Adrenal gland (tissue), 12 donors: ENCODE data around the gene SYNGR1. TPM values are rescaled to one million over a fixed set of nuclear protein-coding genes. Genes with fewer than 3 reads are reported as not detected.

Source experiments
- DNase-seq, 7 donors: peaks; one replicate each; pipeline ENCODE4 v3.0.0-alpha.2; 2019 to 2020
- H3K27ac ChIP-seq, 5 donors: fragments of 200-600 bp; sonication (generic) in 4 of 5; 1 replicate in 3 of 5; 2 replicates in 2 of 5; pipeline versions ENCODE4 v1.5.1 to v1.8.0; 2016 to 2020; ENCODE audit warnings: mild to moderate bottlenecking in 1 of 5
- H3K27me3 ChIP-seq: fragments of 200-600 bp; 2 replicates; pipeline ENCODE4 v1.8.0; 2021
- H3K36me3 ChIP-seq, 2 donors: fragments of 200-600 bp; replicated peaks in 1 of 2; 1 replicate in 1 of 2; 2 replicates in 1 of 2; pipeline versions ENCODE4 v1.5.1 to v1.8.0; 2018 to 2022
- H3K4me1 ChIP-seq, 2 donors: fragments of 200-600 bp; replicated peaks in 1 of 2; 1 replicate in 1 of 2; 2 replicates in 1 of 2; pipeline versions ENCODE4 v1.5.1 to v1.8.0; 2018 to 2021
- H3K4me3 ChIP-seq, 4 donors: fragments of 200-600 bp; sonication (generic) in 3 of 4; one replicate each; pipeline ENCODE4 v1.5.1; 2016 to 2018
- H3K9me3 ChIP-seq, 3 donors: fragments of 200-600 bp; sonication (generic) in 1 of 3; replicated peaks in 1 of 3; 1 replicate in 2 of 3; 2 replicates in 1 of 3; pipeline versions ENCODE4 v1.5.1 to v1.8.0; 2016 to 2021
- POLR2A ChIP-seq, 2 donors: fragments of 450-650 bp; IDR thresholded peaks; one replicate each; pipeline ENCODE4 v1.6.1; 2017; ENCODE audit warnings: antibody characterized with exemption in 2 of 2, mild to moderate bottlenecking in 2 of 2, moderate library complexity in 1 of 2
- WGBS, 4 donors: extraction: QIAGEN DNeasy Blood & Tissue Kit in 2 of 4; methylation state at CpG; one replicate each; pipeline versions ENCODE4 v1.1.5 to v1.1.7; 2013 to 2017; 5-methylcytosine and 5-hydroxymethylcytosine counted together
- intact Hi-C, 2 donors: fragments of 100-400 bp; cut with DNase I; formaldehyde crosslinking; loops; one replicate each; pipeline versions ENCODE4 v1.14.1 to v1.15.0; 2022 to 2023
- polyA plus RNA-seq, 3 donors: library from polyadenylated mRNA; stranded (reverse); fragments of 200-250 nt in 2 of 3; fragments of 350-450 nt in 1 of 3; fragmentation: Illumina TruSeq in 1 of 3; extraction: RNeasy Lipid Tissue Mini Kit (QIAGEN cat#74804) in 1 of 3; gene quantifications; one replicate each; pipeline ENCODE4 v1.2.3, GENCODE V29; 2013 to 2014
- total RNA-seq, 9 donors: library from RNA; depleted of rRNA in 4 of 9; stranded (reverse); fragments of >200 nt in 4 of 9; fragments of 120-200 nt in 1 of 9; fragmentation: NEBNext Ultra II Directional in 1 of 9; extraction: Animal tissue kit (Norgen Biotek cat#: 25700) in 1 of 9; gene quantifications; one replicate each; pipeline versions ENCODE4 v1.1.0 to v1.2.4, GENCODE V29; 2013 to 2023
- TF ChIP-seq, protein P1 (sequence below), 6 experiments: fragments of 450-650 bp in 4 of 6; fragments of 200-600 bp in 2 of 6; sonication (generic) in 1 of 6; IDR thresholded peaks; 1 replicate in 5 of 6; 2 replicates in 1 of 6; pipeline versions ENCODE4 v1.5.1 to v1.8.0; 2016 to 2021; ENCODE audit warnings: antibody characterized with exemption in 6 of 6, mild to moderate bottlenecking in 2 of 6, moderate library complexity in 1 of 6
- donor health status: healthy with polysubstance abuse.
- donor health status: Bipolar disorder and iron deficiency.
- donor health status: DM: yes; HTN: yes; CAD: no.
- donor health status: DM: no; HTN: no; CAD: no.
- donor health status: DM: no; HTN: no; CAD: no.
- donor health status: DM: yes; HTN: yes; CAD: no.

Gene SYNGR1
- total and polyA plus RNA-seq, 12 donors = 8.5 to 80.0 (median 28.2) TPM

DNA sequence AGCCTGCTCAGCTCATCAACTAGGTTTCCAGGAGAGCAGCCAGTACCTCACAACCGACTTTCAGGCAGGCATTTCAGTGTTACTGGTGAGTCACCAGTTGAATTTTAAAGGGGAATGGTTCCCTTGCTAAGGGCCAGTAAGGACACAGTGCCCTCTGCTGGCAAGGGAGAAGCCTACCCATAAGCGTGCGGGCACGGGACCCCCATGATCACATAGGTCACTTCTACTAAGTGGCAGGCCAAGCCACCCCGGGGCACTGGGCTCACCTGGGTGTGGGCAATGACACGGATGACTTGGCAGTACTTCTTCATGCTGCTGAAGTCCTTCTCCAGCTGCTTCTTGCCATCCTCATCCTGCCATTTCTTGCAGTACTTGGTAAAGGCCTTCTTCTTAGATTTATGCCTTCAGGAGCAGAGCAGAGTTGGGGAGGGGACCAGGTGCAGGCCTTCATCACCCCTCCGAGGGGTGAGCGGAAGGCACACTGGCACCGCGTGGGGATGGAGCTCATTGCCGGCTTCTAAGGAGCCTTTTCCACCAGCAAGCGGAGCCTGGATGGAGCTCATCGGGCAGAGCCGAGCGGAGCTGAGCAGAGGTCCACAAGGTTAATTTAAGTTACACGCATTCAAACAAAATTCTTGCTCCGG, 33.2 kb upstream of the SYNGR1 start:
- intact Hi-C loops = loop anchor here (2.0 to 10.0 kb wide), 2 partner anchors 142 to 312 kb away; no protein-coding TSS in a partner anchor

DNA sequence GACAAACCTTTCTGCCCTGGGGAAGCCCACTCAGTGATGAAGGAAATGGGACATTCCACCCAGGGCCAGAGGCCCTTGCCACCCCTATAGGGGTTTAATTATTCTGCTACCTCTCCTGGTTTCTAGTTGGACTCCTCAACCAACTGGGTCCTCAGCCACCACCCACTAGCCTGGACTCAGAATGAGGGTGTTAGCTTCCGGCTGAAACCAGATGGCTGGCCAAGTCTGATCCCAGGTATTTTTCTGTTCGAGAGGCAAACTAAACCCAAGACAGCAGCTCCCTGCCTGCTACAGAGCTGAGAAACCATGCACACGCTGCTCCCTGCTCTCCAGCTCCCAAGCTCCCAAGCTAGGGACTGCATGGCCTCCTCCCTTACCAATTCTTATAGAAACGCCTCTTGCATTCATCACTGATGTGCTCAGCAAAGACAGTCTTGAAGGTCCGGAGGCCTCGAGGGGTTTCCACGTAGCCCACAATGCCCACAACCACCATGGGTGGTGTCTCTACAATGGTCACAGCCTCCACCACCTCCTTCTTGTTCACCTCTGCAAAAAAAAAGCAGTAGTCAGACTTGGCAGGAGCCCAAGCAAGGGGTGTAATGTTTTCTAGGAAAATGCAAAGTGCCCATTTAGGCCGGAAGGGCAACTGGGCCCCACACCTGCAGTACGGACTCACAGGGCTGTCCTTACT, 32.6 kb upstream of the SYNGR1 start:
- peaks cover 55 to 56% of the 10 kb centered on the region in 2 donors for H3K4me1 ChIP-seq
- peak overlapping the region in 1 of 4 donors; percentile 73 for H3K4me3 ChIP-seq

More for the DNA sequence above, 33.2 kb upstream of the SYNGR1 start:
- Histone ChIP-seq H3K36me3 (peaks cover 0 to 66% of the 10 kb centered on the region in 2 donors), H3K27ac (peak overlapping the region; percentile 22 to 99 (median 98)), H3K27me3 (no peaks in the 10 kb centered on the region), H3K9me3 (no peaks in the 10 kb centered on the region), H3K4me3 (peak overlapping the region in 1 of 4 donors; percentile 73), H3K4me1 (peaks cover 55 to 56% of the 10 kb centered on the region in 2 donors)
- TF ChIP-seq POLR2A (IDR thresholded peaks at IDR 0.05) = no peak
- TF ChIP-seq, protein P1, sequence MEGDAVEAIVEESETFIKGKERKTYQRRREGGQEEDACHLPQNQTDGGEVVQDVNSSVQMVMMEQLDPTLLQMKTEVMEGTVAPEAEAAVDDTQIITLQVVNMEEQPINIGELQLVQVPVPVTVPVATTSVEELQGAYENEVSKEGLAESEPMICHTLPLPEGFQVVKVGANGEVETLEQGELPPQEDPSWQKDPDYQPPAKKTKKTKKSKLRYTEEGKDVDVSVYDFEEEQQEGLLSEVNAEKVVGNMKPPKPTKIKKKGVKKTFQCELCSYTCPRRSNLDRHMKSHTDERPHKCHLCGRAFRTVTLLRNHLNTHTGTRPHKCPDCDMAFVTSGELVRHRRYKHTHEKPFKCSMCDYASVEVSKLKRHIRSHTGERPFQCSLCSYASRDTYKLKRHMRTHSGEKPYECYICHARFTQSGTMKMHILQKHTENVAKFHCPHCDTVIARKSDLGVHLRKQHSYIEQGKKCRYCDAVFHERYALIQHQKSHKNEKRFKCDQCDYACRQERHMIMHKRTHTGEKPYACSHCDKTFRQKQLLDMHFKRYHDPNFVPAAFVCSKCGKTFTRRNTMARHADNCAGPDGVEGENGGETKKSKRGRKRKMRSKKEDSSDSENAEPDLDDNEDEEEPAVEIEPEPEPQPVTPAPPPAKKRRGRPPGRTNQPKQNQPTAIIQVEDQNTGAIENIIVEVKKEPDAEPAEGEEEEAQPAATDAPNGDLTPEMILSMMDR (IDR thresholded peaks at IDR 0.05) = peak; percentile 75 to 93 (median 89)
- DNase-seq = peak; percentile 84 to 93 (median 87)
- WGBS, 4 donors = 24 to 47% (median 29%) methylated on average over 10 to 17 of the region's 17 CpGs

DNA sequence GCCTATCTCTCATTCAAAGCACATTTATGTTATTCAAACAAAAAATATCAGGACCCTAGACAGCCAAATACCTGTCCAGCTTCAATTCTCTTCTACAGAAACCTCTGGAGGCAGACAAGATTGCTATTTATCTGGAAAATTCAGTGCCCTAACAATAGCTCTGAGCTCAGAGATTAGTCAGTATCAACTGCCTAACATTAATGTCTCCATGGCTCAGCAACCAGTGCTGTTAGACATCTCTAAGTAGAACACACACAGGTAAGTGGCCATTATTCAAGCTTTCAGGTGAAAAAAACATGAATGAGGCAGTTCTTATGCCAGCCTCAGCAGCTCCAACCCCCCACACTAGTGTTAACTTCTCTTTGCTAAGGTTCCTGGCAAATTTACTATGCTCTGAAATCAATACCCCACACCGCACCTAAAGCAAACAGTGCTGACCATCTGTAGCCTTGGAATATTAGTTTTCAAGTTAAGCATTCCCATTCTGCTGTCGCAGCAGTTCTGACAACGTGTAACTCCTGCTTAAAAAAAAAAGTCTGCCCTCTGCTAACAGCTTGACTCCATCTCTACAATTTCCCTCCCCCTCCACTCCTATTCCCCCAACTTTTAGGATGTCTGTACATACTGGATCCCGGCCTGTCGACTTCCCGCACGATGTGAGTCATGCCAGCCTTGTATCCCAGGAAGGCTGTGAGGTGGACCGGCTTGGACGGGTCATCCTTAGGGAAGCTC, 31.9 kb upstream of the SYNGR1 start:
- peak in 6 of 7 donors; percentile 56 to 74 (median 64) for DNase-seq
- TF ChIP-seq, protein P1 (IDR thresholded peaks at IDR 0.05) = no peak
- peak in 1 of 2 donors; percentile 34 for TF ChIP-seq POLR2A (IDR thresholded peaks at IDR 0.05)
- no peaks in the 10 kb centered on the region for H3K9me3 ChIP-seq
- peak overlapping the region in 4 of 5 donors; percentile 98 to 99 (median 98) for H3K27ac ChIP-seq
- peaks cover 53% of the 10 kb centered on the region in 2 donors for H3K4me1 ChIP-seq
- no peaks in the 10 kb centered on the region for H3K27me3 ChIP-seq
- peaks cover 0 to 52% of the 10 kb centered on the region in 2 donors for H3K36me3 ChIP-seq
- intact Hi-C loops = loop anchor here (2.0 to 10.0 kb wide), 2 partner anchors 143 to 313 kb away; no protein-coding TSS in a partner anchor
- peak overlapping the region in 2 of 4 donors; percentile 73 to 74 for H3K4me3 ChIP-seq
- WGBS, 4 donors = 10 to 13% (median 11%) methylated on average over 8 to 9 of the region's 9 CpGs

More for the DNA sequence above, 32.6 kb upstream of the SYNGR1 start:
- Histone ChIP-seq H3K36me3 (peaks cover 0 to 59% of the 10 kb centered on the region in 2 donors), H3K9me3 (no peaks in the 10 kb centered on the region), H3K27ac (peak overlapping the region in 3 of 5 donors; percentile 98 to 99 (median 99)), H3K27me3 (no peaks in the 10 kb centered on the region)
- WGBS, 4 donors = 25 to 43% (median 31%) methylated on average over 6 to 9 of the region's 9 CpGs
- peak in 2 of 7 donors; percentile 28 to 39 for DNase-seq
- intact Hi-C loops = loop anchor here (2.0 to 10.0 kb wide), 2 partner anchors 142 to 312 kb away; no protein-coding TSS in a partner anchor
- peak in 1 of 2 donors; percentile 3 for TF ChIP-seq POLR2A (IDR thresholded peaks at IDR 0.05)
- TF ChIP-seq, protein P1 (IDR thresholded peaks at IDR 0.05) = no peak
